Endodermal cell (in vitro differentiated cells): ENCODE results near the gene RARRES1. TPM values are rescaled to one million over a fixed set of nuclear protein-coding genes. Genes with fewer than 3 reads are reported as not detected.
"Not testable (repeated sequence)": the region's sequence is repeated elsewhere in the genome, so short reads cannot be mapped to it uniquely, and the experiment has no call there.

Experiments used
- DNase-seq: peaks from one replicate; pipeline ENCODE4 v3.0.0-alpha.2; 2017
- H3K27ac ChIP-seq: 2 replicates; pipeline ENCODE4 v1.5.1; 2013; ENCODE audit warnings: mild to moderate bottlenecking, low read depth, low read length, moderate library complexity
- H3K27me3 ChIP-seq: 2 replicates; pipeline ENCODE4 v1.6.1; 2013; ENCODE audit warnings: mild to moderate bottlenecking, low read length, moderate library complexity; ENCODE audit not compliant: insufficient read depth, control insufficient read depth, poor library complexity, severe bottlenecking
- H3K36me3 ChIP-seq: 2 replicates; pipeline ENCODE4 v1.7.0; 2013; ENCODE audit warnings: mild to moderate bottlenecking, low read length, moderate library complexity; ENCODE audit not compliant: control insufficient read depth, insufficient read depth
- H3K4me1 ChIP-seq: one replicate; pipeline ENCODE4 v1.7.0; 2013; ENCODE audit warnings: low read length; ENCODE audit not compliant: control insufficient read depth, insufficient read depth
- H3K4me3 ChIP-seq: 2 replicates; pipeline ENCODE4 v1.5.1; 2013; ENCODE audit warnings: mild to moderate bottlenecking, low read length, moderate library complexity
- H3K9ac ChIP-seq: 2 replicates; pipeline ENCODE4 v1.6.1; 2013; ENCODE audit warnings: mild to moderate bottlenecking, low read length, moderate library complexity; ENCODE audit not compliant: poor library complexity, severe bottlenecking; ENCODE audit errors: extremely low read depth
- H3K9me3 ChIP-seq: 2 replicates; pipeline ENCODE4 v1.6.1; 2013; ENCODE audit warnings: mild to moderate bottlenecking, low read length, moderate library complexity; ENCODE audit not compliant: control insufficient read depth
- H3K27ac Mint-ChIP-seq: 2 replicates; pipeline ENCODE4 v1.8.0; 2020; ENCODE audit warnings: mixed read lengths
- H3K27me3 Mint-ChIP-seq: 2 replicates; pipeline ENCODE4 v1.8.0; 2021; ENCODE audit warnings: mild to moderate bottlenecking, mixed read lengths; ENCODE audit not compliant: insufficient read depth
- H3K36me3 Mint-ChIP-seq: 2 replicates; pipeline ENCODE4 v1.8.0; 2020; ENCODE audit warnings: low read depth, mixed read lengths
- H3K4me1 Mint-ChIP-seq: 2 replicates; pipeline ENCODE4 v1.8.0; 2020; ENCODE audit warnings: mixed read lengths
- H3K4me3 Mint-ChIP-seq: 2 replicates; pipeline ENCODE4 v1.8.0; 2020; ENCODE audit warnings: mild to moderate bottlenecking, moderate library complexity, mixed read lengths
- H3K9me3 Mint-ChIP-seq: 2 replicates; pipeline ENCODE4 v1.8.0; 2020; ENCODE audit warnings: mild to moderate bottlenecking, mixed read lengths
- CTCF ChIP-seq: fragments of 200-600 bp; sonication (generic); conservative IDR thresholded peaks from 2 replicates; pipeline ENCODE4 v1.5.0; 2021; ENCODE audit warnings: antibody characterized with exemption, mild to moderate bottlenecking
- WGBS, 2 experiments: methylation state at CpG; one replicate each; pipeline versions ENCODE4 v1.1.5 to v1.1.7; 2013; ENCODE audit warnings: missing lambda C conversion rate in 2 of 2, mixed read lengths in 1 of 2; ENCODE audit not compliant: insufficient coverage in 1 of 2, insufficient read length in 1 of 2; 5-methylcytosine and 5-hydroxymethylcytosine counted together
- total RNA-seq, 2 donors: library from RNA; stranded (reverse); fragmentation: NEBNext Ultra II Directional in 1 of 2; extraction: Animal tissue kit (Norgen Biotek cat#: 25700) in 1 of 2; gene quantifications; 2 replicates in 1 of 2; 3 replicates in 1 of 2; pipeline ENCODE4 v1.2.1, GENCODE V29; 2021

The RARRES1 gene
- total RNA-seq, 2 donors from 2014 or later = 0.58 to 0.95 TPM

- no peak for TF ChIP-seq CTCF
- Histone ChIP-seq H3K4me1 (no peaks in the 10 kb centered on the region), H3K9me3 (no peaks in the 10 kb centered on the region), H3K27me3 (no peaks in the 10 kb centered on the region), H3K9ac (no peak overlapping the region), H3K27ac (no peak overlapping the region), H3K36me3 (peaks cover 27% of the 10 kb centered on the region), H3K4me3 (no peak overlapping the region)
- no peaks in the 10 kb centered on the region for H3K9me3 Mint-ChIP-seq
- DNase-seq = no peak
- no peak overlapping the region for H3K4me3 Mint-ChIP-seq
- no peaks in the 10 kb centered on the region for H3K27me3 Mint-ChIP-seq
- peaks cover 22% of the 10 kb centered on the region for H3K36me3 Mint-ChIP-seq
- 100% methylated on average over 1 of the region's 2 CpGs; no CpG with 5 or more reads in 1 of the 2 experiments for WGBS, 2 experiments
- no peaks in the 10 kb centered on the region for H3K4me1 Mint-ChIP-seq
- no peak overlapping the region for H3K27ac Mint-ChIP-seq
These were observed 35.6 kb downstream of the RARRES1 start for GRCh38 chr3:158696618-158697017.

GRCh38 chr3:158693866-158694456, 38.3 kb downstream of the RARRES1 start:
- H3K9me3 Mint-ChIP-seq, H3K27me3 ChIP-seq, H3K9ac ChIP-seq, H3K27ac ChIP-seq, H3K27ac Mint-ChIP-seq, H3K4me1 Mint-ChIP-seq, H3K27me3 Mint-ChIP-seq, H3K4me3 Mint-ChIP-seq, H3K4me3 ChIP-seq, H3K4me1 ChIP-seq, H3K9me3 ChIP-seq, DNase-seq: not testable (repeated sequence)
- peaks cover 39% of the 10 kb centered on the region for H3K36me3 ChIP-seq
- WGBS, 2 experiments = 59% methylated on average over 3 of the region's 3 CpGs; no CpG with 5 or more reads in 1 of the 2 experiments
- peaks cover 30% of the 10 kb centered on the region for H3K36me3 Mint-ChIP-seq

GRCh38 chr3:158685159-158685558, 47.1 kb downstream of the RARRES1 start:
- H3K27ac ChIP-seq = no peak overlapping the region
- H3K36me3 ChIP-seq = peaks cover 15% of the 10 kb centered on the region
- H3K9ac ChIP-seq = no peak overlapping the region
- no peaks in the 10 kb centered on the region for H3K4me1 ChIP-seq
- Mint-ChIP-seq H3K36me3 (peaks cover 2% of the 10 kb centered on the region), H3K9me3 (no peaks in the 10 kb centered on the region), H3K4me3 (no peak overlapping the region), H3K4me1 (no peaks in the 10 kb centered on the region), H3K27ac (no peak overlapping the region), H3K27me3 (no peaks in the 10 kb centered on the region)
- H3K9me3 ChIP-seq = no peaks in the 10 kb centered on the region
- H3K27me3 ChIP-seq = no peaks in the 10 kb centered on the region
- no peak for TF ChIP-seq CTCF
- WGBS, 2 experiments = 95 to 100% methylated on average over 1 to 2 of the region's 2 CpGs
- no peak for DNase-seq
- no peak overlapping the region for H3K4me3 ChIP-seq
